ENCODE data around the gene MNT. TPM values are rescaled to one million over a fixed set of nuclear protein-coding genes. Genes with fewer than 3 reads are reported as not detected.

The MNT gene
- polyA plus RNA-seq, 1 donor from 2014 or later, result 6.1 TPM

GRCh38 chr17:2372681-2373080 lies 28.2 kb downstream of the MNT start:
- TF ChIP-seq SMC3 (conservative IDR thresholded peaks at IDR 0.05; ENCODE audit: poor library complexity) (no peak), EZH2 (IDR thresholded peaks at IDR 0.05; ENCODE audit: borderline replicate concordance, insufficient read depth, low read length, poor library complexity, severe bottlenecking) (no peak), POLR2AphosphoS5 (IDR thresholded peaks at IDR 0.05) (no peak), EP300 (conservative IDR thresholded peaks at IDR 0.05; ENCODE audit: poor library complexity, severe bottlenecking) (no peak), MXI1 (conservative IDR thresholded peaks at IDR 0.05; ENCODE audit: poor library complexity, severe bottlenecking) (no peak), REST (IDR thresholded peaks at IDR 0.05; ENCODE audit: borderline replicate concordance) (no peak)
- Histone ChIP-seq H3F3A (ENCODE audit: insufficient read depth, low read length, poor library complexity, severe bottlenecking) (no peaks in the 10 kb centered on the region), H3K36me3 (ENCODE audit: insufficient read depth, low read length) (no peaks in the 10 kb centered on the region)

GRCh38 chr17:2372180-2372579 lies 28.7 kb downstream of the MNT start:
- no peaks in the 10 kb centered on the region for H4K20me1 ChIP-seq (ENCODE audit: insufficient read depth)
- no peak overlapping the region for H3K27ac ChIP-seq (ENCODE audit: low read length)
- H3K27me3 ChIP-seq (ENCODE audit: insufficient read depth, low read depth, low read length), result no peaks in the 10 kb centered on the region
- H2AFZ ChIP-seq (ENCODE audit: low read depth, low read length), result no peak overlapping the region
- no peaks in the 10 kb centered on the region for H3K36me3 ChIP-seq (ENCODE audit: insufficient read depth, low read length)
- no peak overlapping the region for H3K9ac ChIP-seq (ENCODE audit: low read length)
- no peaks in the 10 kb centered on the region for H3K9me3 ChIP-seq (ENCODE audit: low read length)
- H3K79me2 ChIP-seq (replicated peaks; ENCODE audit: insufficient read depth, low read length), result no peaks in the 10 kb centered on the region
- no peak overlapping the region for H3K4me3 ChIP-seq (ENCODE audit: low read length)
- no peak overlapping the region for H3K4me2 ChIP-seq (ENCODE audit: low read length)
- TF ChIP-seq REST (IDR thresholded peaks at IDR 0.05; ENCODE audit: borderline replicate concordance) (no peak), SMC3 (conservative IDR thresholded peaks at IDR 0.05; ENCODE audit: poor library complexity) (no peak), RAD21 (conservative IDR thresholded peaks at IDR 0.05) (no peak), EZH2 (IDR thresholded peaks at IDR 0.05; ENCODE audit: borderline replicate concordance, insufficient read depth, low read length, poor library complexity, severe bottlenecking) (no peak), POLR2AphosphoS5 (IDR thresholded peaks at IDR 0.05) (no peak), EP300 (conservative IDR thresholded peaks at IDR 0.05; ENCODE audit: poor library complexity, severe bottlenecking) (no peak), CTCF (IDR thresholded peaks at IDR 0.05; ENCODE audit: poor library complexity, severe bottlenecking) (no peak), TAF1 (IDR thresholded peaks at IDR 0.05; ENCODE audit: low read depth) (no peak)
- H3K9me2 ChIP-seq (ENCODE audit: insufficient read depth, low read length), result no peaks in the 10 kb centered on the region
- no peaks in the 10 kb centered on the region for H3F3A ChIP-seq (ENCODE audit: insufficient read depth, low read length, poor library complexity, severe bottlenecking)

More at GRCh38 chr17:2372681-2373080, 28.2 kb downstream of the MNT start:
- no peaks in the 10 kb centered on the region for H3K27me3 ChIP-seq (ENCODE audit: insufficient read depth, low read depth, low read length)
- no peak overlapping the region for H2AFZ ChIP-seq (ENCODE audit: low read depth, low read length)
- no peaks in the 10 kb centered on the region for H3K79me2 ChIP-seq (replicated peaks; ENCODE audit: insufficient read depth, low read length)
- no peak overlapping the region for H3K4me2 ChIP-seq (ENCODE audit: low read length)
- H3K9me3 ChIP-seq (ENCODE audit: low read length), result no peaks in the 10 kb centered on the region
- no peak overlapping the region for H3K9ac ChIP-seq (ENCODE audit: low read length)
- H4K20me1 ChIP-seq (ENCODE audit: insufficient read depth), result no peaks in the 10 kb centered on the region
- no peak overlapping the region for H3K4me3 ChIP-seq (ENCODE audit: low read length)
- H3K27ac ChIP-seq (ENCODE audit: low read length), result no peak overlapping the region
- no peaks in the 10 kb centered on the region for H3K9me2 ChIP-seq (ENCODE audit: insufficient read depth, low read length)

Data from neural cell (in vitro differentiated cells).